Measurements from ENCODE around the gene GPRIN2. TPM values are rescaled to one million over a fixed set of nuclear protein-coding genes. Genes with fewer than 3 reads are reported as not detected.

GPRIN2 gene
- total RNA-seq, 6 donors from 2014 or later, result 39.8 to 91.0 (median 63.2) TPM

DNA sequence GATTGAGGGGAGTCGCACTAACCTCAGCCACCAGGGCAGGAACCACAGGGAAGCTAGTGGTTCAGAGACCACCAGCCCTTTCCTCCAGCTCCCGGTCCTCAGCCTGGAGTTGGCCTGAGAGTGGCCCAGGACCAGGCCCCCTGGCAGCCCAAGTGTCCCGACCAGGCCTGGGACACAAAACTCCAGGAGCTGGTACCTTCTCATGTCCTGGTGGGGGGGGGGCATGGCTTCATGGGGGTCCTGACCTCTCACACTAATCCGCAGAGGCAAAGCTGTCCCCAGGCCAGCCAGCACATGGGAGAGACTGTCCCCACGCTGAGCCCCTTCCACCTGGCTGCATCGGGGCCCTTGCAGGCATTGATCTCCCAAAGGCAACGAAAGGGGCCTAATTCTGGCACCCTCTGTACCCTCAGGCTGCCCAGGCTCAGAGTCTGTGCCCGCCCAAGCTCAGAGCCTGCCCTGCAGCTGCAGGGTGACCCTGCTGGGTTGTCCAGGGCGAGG, 28.2 kb downstream of the GPRIN2 start:
- peaks cover 4 to 17% (median 13%) of the 10 kb centered on the region in 4 donors for H3K4me1 ChIP-seq
- TF ChIP-seq, protein P1, sequence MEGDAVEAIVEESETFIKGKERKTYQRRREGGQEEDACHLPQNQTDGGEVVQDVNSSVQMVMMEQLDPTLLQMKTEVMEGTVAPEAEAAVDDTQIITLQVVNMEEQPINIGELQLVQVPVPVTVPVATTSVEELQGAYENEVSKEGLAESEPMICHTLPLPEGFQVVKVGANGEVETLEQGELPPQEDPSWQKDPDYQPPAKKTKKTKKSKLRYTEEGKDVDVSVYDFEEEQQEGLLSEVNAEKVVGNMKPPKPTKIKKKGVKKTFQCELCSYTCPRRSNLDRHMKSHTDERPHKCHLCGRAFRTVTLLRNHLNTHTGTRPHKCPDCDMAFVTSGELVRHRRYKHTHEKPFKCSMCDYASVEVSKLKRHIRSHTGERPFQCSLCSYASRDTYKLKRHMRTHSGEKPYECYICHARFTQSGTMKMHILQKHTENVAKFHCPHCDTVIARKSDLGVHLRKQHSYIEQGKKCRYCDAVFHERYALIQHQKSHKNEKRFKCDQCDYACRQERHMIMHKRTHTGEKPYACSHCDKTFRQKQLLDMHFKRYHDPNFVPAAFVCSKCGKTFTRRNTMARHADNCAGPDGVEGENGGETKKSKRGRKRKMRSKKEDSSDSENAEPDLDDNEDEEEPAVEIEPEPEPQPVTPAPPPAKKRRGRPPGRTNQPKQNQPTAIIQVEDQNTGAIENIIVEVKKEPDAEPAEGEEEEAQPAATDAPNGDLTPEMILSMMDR (IDR thresholded peaks at IDR 0.05), result no peak
- TF ChIP-seq EP300 (IDR thresholded peaks at IDR 0.05) (no peak), POLR2AphosphoS5 (IDR thresholded peaks at IDR 0.05) (no peak), POLR2A (IDR thresholded peaks at IDR 0.05) (no peak)
- no peaks in the 10 kb centered on the region for H3K27me3 ChIP-seq
- no peak overlapping the region for H3K27ac ChIP-seq
- no peaks in the 10 kb centered on the region for H3K36me3 ChIP-seq
- DNase-seq (peak; percentile 23 to 79), ATAC-seq (ENCODE audit: low FRiP score in 2 of 2) (peak in 1 of 2 donors; percentile 3)
- 88 to 93% methylated on average over 9 of the region's 9 CpGs for WGBS, 2 donors
- H3K4me3 ChIP-seq, result no peak overlapping the region
- H3K9me3 ChIP-seq, result no peaks in the 10 kb centered on the region

DNA sequence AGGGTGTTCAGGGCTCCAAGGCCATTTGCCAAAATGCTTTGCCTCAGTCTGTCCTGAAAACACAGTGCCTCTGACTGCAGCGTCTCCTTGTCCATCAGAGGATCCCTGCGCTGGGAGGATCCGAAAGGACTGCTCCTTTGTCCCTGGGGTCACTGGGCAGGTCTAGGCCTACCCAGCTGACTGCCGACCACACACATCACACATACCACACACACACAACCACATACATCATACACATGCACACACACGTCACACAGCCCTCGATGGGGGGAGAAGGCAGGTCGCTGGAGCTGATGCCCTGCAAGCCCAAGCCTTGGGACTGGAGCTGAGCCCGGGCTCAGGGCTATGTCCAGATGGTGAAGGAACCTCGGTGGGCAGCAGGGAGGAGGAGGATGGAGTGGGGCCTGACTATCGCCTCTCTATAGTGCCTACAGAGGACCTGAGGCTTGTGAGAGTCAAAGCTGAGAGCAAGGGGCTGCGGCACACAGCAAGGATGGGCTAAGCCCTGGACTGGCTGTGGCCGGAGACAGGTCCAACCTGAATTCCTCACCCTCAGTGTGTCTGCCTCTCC, 29.1 kb downstream of the GPRIN2 start:
- H3K36me3 ChIP-seq, result no peaks in the 10 kb centered on the region
- peaks cover 4 to 17% (median 14%) of the 10 kb centered on the region in 4 donors for H3K4me1 ChIP-seq
- no peak for TF ChIP-seq POLR2AphosphoS5 (IDR thresholded peaks at IDR 0.05)
- TF ChIP-seq EP300 (IDR thresholded peaks at IDR 0.05), result no peak
- TF ChIP-seq POLR2A (IDR thresholded peaks at IDR 0.05), result no peak
- TF ChIP-seq, protein P1 (IDR thresholded peaks at IDR 0.05), result no peak
- H3K4me3 ChIP-seq, result no peak overlapping the region
- WGBS, 2 donors, result 92 to 95% methylated on average over 12 of the region's 12 CpGs
- DNase-seq (peak; percentile 21 to 58), ATAC-seq (ENCODE audit: low FRiP score in 2 of 2) (peak in 1 of 2 donors; percentile 1)
- no peak overlapping the region for H3K27ac ChIP-seq
- no peaks in the 10 kb centered on the region for H3K27me3 ChIP-seq
- no peaks in the 10 kb centered on the region for H3K9me3 ChIP-seq

DNA sequence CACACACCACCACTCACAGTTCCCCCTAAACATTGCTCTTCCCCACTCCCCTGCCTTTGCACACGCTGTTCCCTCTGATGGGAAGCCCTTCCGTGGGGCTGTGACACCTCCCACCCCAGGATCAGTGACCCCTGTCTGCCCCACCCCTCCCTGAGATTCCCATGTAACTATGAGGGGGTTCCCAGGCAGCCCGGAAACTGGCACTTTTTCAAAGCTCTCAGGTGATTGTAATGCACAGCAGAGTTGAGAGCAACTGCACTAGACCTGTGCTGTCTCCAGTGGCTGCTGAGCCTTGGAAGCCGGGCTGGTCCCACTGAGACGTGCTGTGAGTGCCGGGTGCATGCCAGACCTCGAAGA, 29.8 kb downstream of the GPRIN2 start:
- TF ChIP-seq POLR2A (IDR thresholded peaks at IDR 0.05) (no peak), POLR2AphosphoS5 (IDR thresholded peaks at IDR 0.05) (no peak), EP300 (IDR thresholded peaks at IDR 0.05) (no peak)
- Histone ChIP-seq H3K4me3 (no peak overlapping the region), H3K4me1 (peaks cover 4 to 17% (median 14%) of the 10 kb centered on the region in 4 donors), H3K27me3 (no peaks in the 10 kb centered on the region), H3K9me3 (no peaks in the 10 kb centered on the region), H3K36me3 (no peaks in the 10 kb centered on the region), H3K27ac (no peak overlapping the region)
- DNase-seq (peak; percentile 37 to 78), ATAC-seq (ENCODE audit: low FRiP score in 2 of 2) (peak in 1 of 2 donors; percentile 0)
- 44 to 55% methylated on average over 7 of the region's 7 CpGs for WGBS, 2 donors

DNA sequence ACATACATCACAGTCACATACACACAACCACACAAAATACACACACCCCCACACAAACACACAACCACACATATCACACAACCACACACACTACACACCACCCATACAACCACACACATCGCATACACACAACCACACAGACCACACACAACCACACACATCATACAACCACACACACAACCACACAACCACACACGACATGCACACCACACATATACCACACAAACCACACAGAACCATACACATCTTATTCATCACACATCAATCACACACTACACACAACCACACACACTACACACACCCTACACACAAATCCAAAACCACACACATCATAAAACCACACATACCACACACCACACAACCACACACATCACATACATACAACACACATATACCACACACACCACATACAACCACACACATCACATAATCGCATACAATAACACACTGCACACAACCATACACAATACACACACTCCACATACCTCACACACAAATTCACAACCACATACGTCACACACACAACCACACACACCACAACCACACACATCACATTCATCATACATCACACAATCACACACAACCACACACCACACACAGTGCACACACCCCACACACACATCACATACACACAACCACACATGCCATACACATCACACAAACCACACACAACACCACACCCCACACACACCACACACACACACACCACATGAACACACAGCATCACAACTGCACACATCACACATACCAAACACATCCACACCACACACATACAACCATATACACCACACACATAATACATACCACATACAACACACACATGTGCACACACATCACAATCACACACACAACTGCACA, 30.4 kb downstream of the GPRIN2 start:
- Histone ChIP-seq H3K4me1 (peaks cover 4 to 17% (median 14%) of the 10 kb centered on the region in 4 donors), H3K36me3 (no peaks in the 10 kb centered on the region), H3K27ac (no peak overlapping the region), H3K4me3 (no peak overlapping the region), H3K9me3 (no peaks in the 10 kb centered on the region), H3K27me3 (no peaks in the 10 kb centered on the region)
- DNase-seq, result no peak
- 97% methylated on average over 4 of the region's 4 CpGs for WGBS, 2 donors
- no peak for ATAC-seq (ENCODE audit: low FRiP score in 2 of 2)
- TF ChIP-seq POLR2A (IDR thresholded peaks at IDR 0.05) (no peak), POLR2AphosphoS5 (IDR thresholded peaks at IDR 0.05) (no peak), EP300 (IDR thresholded peaks at IDR 0.05) (no peak)
- TF ChIP-seq, protein P1 (IDR thresholded peaks at IDR 0.05), result no peak

DNA sequence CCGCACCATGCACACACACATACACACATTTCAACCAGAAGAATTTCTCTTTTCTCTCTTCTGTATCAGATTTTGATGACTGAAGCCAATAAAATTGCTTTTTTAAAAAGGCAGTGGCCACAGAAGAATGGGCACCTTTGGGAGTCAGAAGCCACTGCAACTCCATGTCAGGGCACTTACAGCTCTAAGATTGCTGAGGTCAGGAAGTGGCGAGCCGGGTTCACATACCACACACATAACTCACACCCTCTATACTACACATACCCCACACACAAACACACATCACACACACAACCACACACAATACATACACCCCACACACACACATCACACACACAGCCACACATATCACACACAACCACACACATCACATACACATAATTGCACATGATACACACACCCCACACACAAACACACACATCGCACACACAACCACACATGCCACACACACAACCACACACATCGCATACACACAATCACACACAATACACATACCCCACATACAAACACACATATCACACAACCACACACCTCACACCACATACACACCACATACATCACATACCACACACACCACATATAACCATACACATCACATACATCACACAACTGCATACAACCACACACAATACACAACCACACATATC, 31.2 kb downstream of the GPRIN2 start:
- peak in 1 of 2 donors; percentile 33 for DNase-seq
- H3K27me3 ChIP-seq, result no peaks in the 10 kb centered on the region
- 80 to 81% methylated on average over 5 of the region's 5 CpGs for WGBS, 2 donors
- no peaks in the 10 kb centered on the region for H3K9me3 ChIP-seq
- H3K36me3 ChIP-seq, result no peaks in the 10 kb centered on the region
- ATAC-seq (ENCODE audit: low FRiP score in 2 of 2), result no peak
- no peak overlapping the region for H3K27ac ChIP-seq
- H3K4me3 ChIP-seq, result no peak overlapping the region
- peaks cover 4 to 17% (median 14%) of the 10 kb centered on the region in 4 donors for H3K4me1 ChIP-seq
- TF ChIP-seq POLR2AphosphoS5 (IDR thresholded peaks at IDR 0.05) (no peak), POLR2A (IDR thresholded peaks at IDR 0.05) (no peak), EP300 (IDR thresholded peaks at IDR 0.05) (no peak)
- TF ChIP-seq, protein P1 (IDR thresholded peaks at IDR 0.05), result no peak
